Measurements from ENCODE around the gene SAT2.
"Not testable (repeated sequence)": the region's sequence is repeated elsewhere in the genome, so short reads cannot be mapped to it uniquely, and the experiment has no call there.

The SAT2 gene

GRCh38 chr17:7615265-7615747 is 12.3 kb downstream of the SAT2 start:
- Histone ChIP-seq H3K4me1 (ENCODE audit: control insufficient read depth, insufficient read depth, low read length) (peaks cover 18% of the 10 kb centered on the region), H3K27me3 (ENCODE audit: control insufficient read depth, insufficient read depth, low read length) (no peaks in the 10 kb centered on the region), H3K36me3 (ENCODE audit: control insufficient read depth, insufficient read depth, low read length) (peaks cover 19% of the 10 kb centered on the region), H3K27ac (ENCODE audit: low read depth, low read length) (peak overlapping the region; percentile 80), H3K9me3 (ENCODE audit: control insufficient read depth, insufficient read depth, low read length) (no peaks in the 10 kb centered on the region), H3K4me3 (ENCODE audit: low read depth, low read length) (peak overlapping the region; percentile 58), H3K9ac (ENCODE audit: low read depth, low read length) (peak overlapping the region; percentile 62)

- H3K27me3 ChIP-seq (ENCODE audit: control insufficient read depth, insufficient read depth, low read length): no peaks in the 10 kb centered on the region
- peaks cover 18% of the 10 kb centered on the region for H3K4me1 ChIP-seq (ENCODE audit: control insufficient read depth, insufficient read depth, low read length)
- no peaks in the 10 kb centered on the region for H3K9me3 ChIP-seq (ENCODE audit: control insufficient read depth, insufficient read depth, low read length)
- peak within 1 kb of the TSS; percentile 86 for H3K27ac ChIP-seq (ENCODE audit: low read depth, low read length)
- peak within 1 kb of the TSS; percentile 74 for H3K9ac ChIP-seq (ENCODE audit: low read depth, low read length)
- peaks cover 20% of the 10 kb centered on the region for H3K36me3 ChIP-seq (ENCODE audit: control insufficient read depth, insufficient read depth, low read length)
- peak within 1 kb of the TSS; percentile 90 for H3K4me3 ChIP-seq (ENCODE audit: low read depth, low read length)
Observed at GRCh38 chr17:7614425-7615264, 13.0 kb downstream of the SAT2 start, which contains the start of gene FXR2. Gene FXR2, minus strand, starts transcription at chr17:7614897. Its CDS starts 365 bp downstream, at chr17:7614532.

GRCh38 chr17:7613769-7614424 is 13.7 kb downstream of the SAT2 start:
- Histone ChIP-seq H3K36me3 (ENCODE audit: control insufficient read depth, insufficient read depth, low read length) (peaks cover 20% of the 10 kb centered on the region), H3K9me3 (ENCODE audit: control insufficient read depth, insufficient read depth, low read length) (no peaks in the 10 kb centered on the region), H3K27me3 (ENCODE audit: control insufficient read depth, insufficient read depth, low read length) (no peaks in the 10 kb centered on the region), H3K27ac (ENCODE audit: low read depth, low read length) (peak overlapping the region; percentile 86), H3K4me3 (ENCODE audit: low read depth, low read length) (peak overlapping the region; percentile 90), H3K4me1 (ENCODE audit: control insufficient read depth, insufficient read depth, low read length) (peaks cover 18% of the 10 kb centered on the region), H3K9ac (ENCODE audit: low read depth, low read length) (peak overlapping the region; percentile 74)

GRCh38 chr17:7612294-7612640 is 15.4 kb downstream of the SAT2 start:
- Histone ChIP-seq H3K4me3 (ENCODE audit: low read depth, low read length) (no peak overlapping the region), H3K27me3 (ENCODE audit: control insufficient read depth, insufficient read depth, low read length) (no peaks in the 10 kb centered on the region), H3K27ac (ENCODE audit: low read depth, low read length) (no peak overlapping the region), H3K9ac (ENCODE audit: low read depth, low read length) (no peak overlapping the region), H3K9me3 (ENCODE audit: control insufficient read depth, insufficient read depth, low read length) (no peaks in the 10 kb centered on the region), H3K36me3 (ENCODE audit: control insufficient read depth, insufficient read depth, low read length) (peaks cover 22% of the 10 kb centered on the region), H3K4me1 (ENCODE audit: control insufficient read depth, insufficient read depth, low read length) (peaks cover 18% of the 10 kb centered on the region)

- Histone ChIP-seq H3K4me1 (ENCODE audit: control insufficient read depth, insufficient read depth, low read length) (peaks cover 18% of the 10 kb centered on the region), H3K27ac (ENCODE audit: low read depth, low read length) (no peak overlapping the region), H3K9me3 (ENCODE audit: control insufficient read depth, insufficient read depth, low read length) (no peaks in the 10 kb centered on the region), H3K4me3 (ENCODE audit: low read depth, low read length) (no peak overlapping the region), H3K27me3 (ENCODE audit: control insufficient read depth, insufficient read depth, low read length) (no peaks in the 10 kb centered on the region), H3K9ac (ENCODE audit: low read depth, low read length) (no peak overlapping the region), H3K36me3 (ENCODE audit: control insufficient read depth, insufficient read depth, low read length) (peaks cover 22% of the 10 kb centered on the region)
Observed at GRCh38 chr17:7611635-7612293, 15.9 kb downstream of the SAT2 start.

GRCh38 chr17:7610641-7611040 is 17.0 kb downstream of the SAT2 start:
- H3K36me3 ChIP-seq (ENCODE audit: control insufficient read depth, insufficient read depth, low read length): peaks cover 34% of the 10 kb centered on the region
- H3K27ac ChIP-seq (ENCODE audit: low read depth, low read length): no peak overlapping the region
- no peaks in the 10 kb centered on the region for H3K9me3 ChIP-seq (ENCODE audit: control insufficient read depth, insufficient read depth, low read length)
- no peaks in the 10 kb centered on the region for H3K27me3 ChIP-seq (ENCODE audit: control insufficient read depth, insufficient read depth, low read length)
- no peak overlapping the region for H3K4me3 ChIP-seq (ENCODE audit: low read depth, low read length)
- no peak overlapping the region for H3K9ac ChIP-seq (ENCODE audit: low read depth, low read length)
- H3K4me1 ChIP-seq (ENCODE audit: control insufficient read depth, insufficient read depth, low read length): peaks cover 18% of the 10 kb centered on the region

- no peak overlapping the region for H3K27ac ChIP-seq (ENCODE audit: low read depth, low read length)
- no peaks in the 10 kb centered on the region for H3K4me1 ChIP-seq (ENCODE audit: control insufficient read depth, insufficient read depth, low read length)
- no peaks in the 10 kb centered on the region for H3K9me3 ChIP-seq (ENCODE audit: control insufficient read depth, insufficient read depth, low read length)
- H3K36me3 ChIP-seq (ENCODE audit: control insufficient read depth, insufficient read depth, low read length): peaks cover 56% of the 10 kb centered on the region
- H3K27me3 ChIP-seq (ENCODE audit: control insufficient read depth, insufficient read depth, low read length): no peaks in the 10 kb centered on the region
- no peak overlapping the region for H3K9ac ChIP-seq (ENCODE audit: low read depth, low read length)
- H3K4me3 ChIP-seq (ENCODE audit: low read depth, low read length): no peak overlapping the region
Observed at GRCh38 chr17:7606280-7606679, 21.3 kb downstream of the SAT2 start.

GRCh38 chr17:7597561-7597960 is 30.1 kb downstream of the SAT2 start:
- peaks cover 85% of the 10 kb centered on the region for H3K36me3 ChIP-seq (ENCODE audit: control insufficient read depth, insufficient read depth, low read length)
- not testable (repeated sequence) for H3K27me3 ChIP-seq (ENCODE audit: control insufficient read depth, insufficient read depth, low read length); H3K4me1 ChIP-seq (ENCODE audit: control insufficient read depth, insufficient read depth, low read length); H3K9ac ChIP-seq (ENCODE audit: low read depth, low read length); H3K27ac ChIP-seq (ENCODE audit: low read depth, low read length); H3K9me3 ChIP-seq (ENCODE audit: control insufficient read depth, insufficient read depth, low read length); H3K4me3 ChIP-seq (ENCODE audit: low read depth, low read length)

- Histone ChIP-seq H3K9ac (ENCODE audit: low read depth, low read length) (no peak overlapping the region), H3K27me3 (ENCODE audit: control insufficient read depth, insufficient read depth, low read length) (no peaks in the 10 kb centered on the region), H3K27ac (ENCODE audit: low read depth, low read length) (no peak overlapping the region), H3K9me3 (ENCODE audit: control insufficient read depth, insufficient read depth, low read length) (no peaks in the 10 kb centered on the region), H3K4me3 (ENCODE audit: low read depth, low read length) (no peak overlapping the region), H3K4me1 (ENCODE audit: control insufficient read depth, insufficient read depth, low read length) (peaks cover 14% of the 10 kb centered on the region), H3K36me3 (ENCODE audit: control insufficient read depth, insufficient read depth, low read length) (peaks cover 64% of the 10 kb centered on the region)
Observed at GRCh38 chr17:7593296-7593695, 34.3 kb downstream of the SAT2 start.

GRCh38 chr17:7592422-7593021 is 35.1 kb downstream of the SAT2 start:
- no peak overlapping the region for H3K27ac ChIP-seq (ENCODE audit: low read depth, low read length)
- H3K36me3 ChIP-seq (ENCODE audit: control insufficient read depth, insufficient read depth, low read length): peaks cover 69% of the 10 kb centered on the region
- H3K4me3 ChIP-seq (ENCODE audit: low read depth, low read length): no peak overlapping the region
- no peak overlapping the region for H3K9ac ChIP-seq (ENCODE audit: low read depth, low read length)
- no peaks in the 10 kb centered on the region for H3K27me3 ChIP-seq (ENCODE audit: control insufficient read depth, insufficient read depth, low read length)
- peaks cover 14% of the 10 kb centered on the region for H3K4me1 ChIP-seq (ENCODE audit: control insufficient read depth, insufficient read depth, low read length)
- H3K9me3 ChIP-seq (ENCODE audit: control insufficient read depth, insufficient read depth, low read length): no peaks in the 10 kb centered on the region

Data from HUES48 (cell line).